CD4-positive, alpha-beta memory T cell (primary cell): ENCODE data around the gene N4BP2L2. TPM values are rescaled to one million over a fixed set of nuclear protein-coding genes. Genes with fewer than 3 reads are reported as not detected.

ENCODE experiments used
- CTCF ChIA-PET: fragments of 350-600 bp; sonication (Branson Sonifier 250); formaldehyde crosslinking; loops from one replicate; lab custom pipeline; 2021; ENCODE audit warnings: inconsistent platforms; ENCODE audit not compliant: partially characterized antibody; lab: Charles Lee
- POLR2A ChIA-PET: fragments of 350-600 bp; sonication (Branson Sonifier 250); formaldehyde crosslinking; loops from one replicate; lab custom pipeline; 2021; ENCODE audit not compliant: partially characterized antibody; lab: Charles Lee
- DNase-seq, 5 donors: peaks; one replicate each; pipeline versions ENCODE4 v3.0.0 to v3.0.0-alpha.2; 2020 to 2022; ENCODE audit warnings: mixed read lengths in 1 of 5
- H3K27ac ChIP-seq: one replicate; pipeline ENCODE4 v1.7.0; 2013; ENCODE audit warnings: low read depth, low read length
- H3K27me3 ChIP-seq: 2 replicates; pipeline ENCODE4 v1.7.0; 2013; ENCODE audit warnings: mild to moderate bottlenecking, low read length, moderate library complexity; ENCODE audit not compliant: insufficient read depth
- H3K36me3 ChIP-seq: 2 replicates; pipeline ENCODE4 v1.7.0; 2013; ENCODE audit warnings: mild to moderate bottlenecking, low read length, moderate library complexity; ENCODE audit not compliant: insufficient read depth
- H3K4me1 ChIP-seq: 2 replicates; pipeline ENCODE4 v1.7.0; 2013; ENCODE audit warnings: mild to moderate bottlenecking, low read length, moderate library complexity; ENCODE audit not compliant: insufficient read depth
- H3K4me3 ChIP-seq, 2 donors: one replicate each; pipeline ENCODE4 v1.7.0; 2013; ENCODE audit warnings: low read length in 2 of 2, mild to moderate bottlenecking in 1 of 2
- H3K9me3 ChIP-seq, 2 donors: one replicate each; pipeline ENCODE4 v1.7.0; 2013; ENCODE audit warnings: low read length in 2 of 2, control low read depth in 1 of 2; ENCODE audit not compliant: control insufficient read depth in 1 of 2
- H3K27ac Mint-ChIP-seq, 7 donors: one replicate each; pipeline ENCODE4 v1.8.0; 2020 to 2021; ENCODE audit warnings: mixed read lengths in 7 of 7, mild to moderate bottlenecking in 6 of 7, inconsistent platforms in 3 of 7, moderate library complexity in 3 of 7
- H3K27me3 Mint-ChIP-seq, 2 donors: one replicate each; pipeline ENCODE4 v1.8.0; 2020 to 2021; ENCODE audit warnings: mixed read lengths in 2 of 2
- H3K36me3 Mint-ChIP-seq, 2 donors: one replicate each; pipeline ENCODE4 v1.8.0; 2020 to 2021; ENCODE audit warnings: mixed read lengths in 2 of 2, inconsistent platforms in 1 of 2, mild to moderate bottlenecking in 1 of 2
- H3K4me1 Mint-ChIP-seq, 4 donors: one replicate each; pipeline ENCODE4 v1.8.0; 2020 to 2021; ENCODE audit warnings: mixed read lengths in 4 of 4, mild to moderate bottlenecking in 1 of 4
- H3K4me3 Mint-ChIP-seq, 8 donors: one replicate each; pipeline ENCODE4 v1.8.0; 2020 to 2021; ENCODE audit warnings: mixed read lengths in 8 of 8, mild to moderate bottlenecking in 7 of 8, moderate library complexity in 6 of 8, inconsistent platforms in 3 of 8
- H3K9me3 Mint-ChIP-seq, 8 donors: one replicate each; pipeline ENCODE4 v1.8.0; 2020 to 2021; ENCODE audit warnings: mixed read lengths in 8 of 8, mild to moderate bottlenecking in 5 of 8, inconsistent platforms in 3 of 8, moderate library complexity in 1 of 8
- intact Hi-C: fragments of 100-400 bp; cut with micrococcal nuclease; formaldehyde crosslinking; loops from one replicate; pipeline ENCODE4 v1.15.1; 2023
- polyA plus RNA-seq, 2 donors: library from polyadenylated mRNA; unstranded; fragments of 300-500 nt; fragmentation: Illumina TruSeq; gene quantifications; one replicate each; pipeline ENCODE4 v1.2.3, GENCODE V29; 2021
- total RNA-seq, 2 experiments: library from RNA; stranded (reverse); gene quantifications; one replicate each; pipeline ENCODE4 v1.2.3, GENCODE V29; 2021

N4BP2L2 gene
- total and polyA plus RNA-seq, 4 experiments from 2014 or later = 144 to 351 (median 243) TPM

DNA sequence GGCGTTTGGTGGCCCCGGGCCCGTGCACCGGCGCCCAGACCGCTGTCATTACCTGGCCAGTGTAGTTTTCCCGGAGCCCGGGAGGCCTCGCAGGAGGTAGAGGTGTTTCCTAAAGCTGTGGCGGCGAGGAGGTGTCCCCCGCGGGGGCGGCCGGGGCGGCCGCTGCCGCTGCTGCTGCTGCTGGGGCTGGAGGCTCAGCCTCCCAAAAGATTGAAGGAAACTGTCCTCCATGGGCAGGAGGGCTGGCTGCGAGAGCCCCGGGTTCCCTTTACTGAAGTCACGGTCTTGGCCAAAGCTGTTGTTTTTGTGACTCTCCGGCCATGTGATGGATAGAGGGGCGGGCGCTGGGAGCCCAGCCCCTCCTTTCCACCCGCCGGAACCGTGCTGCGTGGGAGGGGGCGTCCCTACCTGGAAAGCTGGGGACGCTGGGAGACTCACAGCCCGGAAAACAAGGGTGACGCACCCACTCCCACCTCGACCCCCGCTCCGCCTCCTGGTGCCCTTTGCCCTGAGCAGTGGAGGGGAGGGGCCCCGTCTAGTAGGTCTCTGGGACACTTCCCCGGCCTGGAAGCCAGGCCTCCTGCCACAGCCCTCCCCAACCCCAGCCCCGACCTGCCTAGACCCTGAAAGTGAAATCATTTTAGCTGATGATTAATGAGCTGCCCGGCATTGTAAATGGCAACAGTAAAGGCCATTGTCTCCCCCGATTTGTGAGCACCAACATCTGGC is 110.6 kb downstream of the N4BP2L2 start, which contains the start of gene N4BP2L1:
N4BP2L1 (minus strand) TSS at position 279 of the 729 bp plus-strand sequence; CDS start at position 231, 48 bp downstream.
- peaks cover 9 to 35% of the 10 kb centered on the region in 2 donors for H3K36me3 Mint-ChIP-seq
- H3K4me1 ChIP-seq = peaks cover 46% of the 10 kb centered on the region
- no peaks in the 10 kb centered on the region for H3K9me3 Mint-ChIP-seq
- ChIA-PET CTCF (interaction anchor here (1.2 to 2.7 kb wide), 5 partner anchors 10 to 158 kb away, joined by 3 to 8 read pairs (median 4); partner anchors contain the start of genes BRCA2, N4BP2L2, PDS5B and ZAR1L), POLR2A (interaction anchor here (0.5 to 4.9 kb wide), 15 partner anchors 12 to 1267 kb away, joined by 3 to 82 read pairs (median 4); partner anchors contain the start of genes BRCA2, N4BP2L2, PDS5B and ZAR1L)
- no peaks in the 10 kb centered on the region for H3K36me3 ChIP-seq
- intact Hi-C loops = loop anchor here (1.0 to 2.0 kb wide), 4 partner anchors 9 to 158 kb away; partner anchors contain the start of genes BRCA2, PDS5B and ZAR1L
- peak within 1 kb of the TSS; percentile 84 for H3K27ac ChIP-seq
- peak within 1 kb of the TSS; percentile 94 to 99 (median 96) for H3K4me3 Mint-ChIP-seq
- peak; percentile 80 to 94 (median 82) for DNase-seq
- H3K4me3 ChIP-seq = peak within 1 kb of the TSS; percentile 77 to 85
- H3K27me3 ChIP-seq = no peaks in the 10 kb centered on the region
- H3K27me3 Mint-ChIP-seq = no peaks in the 10 kb centered on the region
- H3K27ac Mint-ChIP-seq = peak within 1 kb of the TSS; percentile 96 to 99 (median 98)
- peaks cover 27 to 54% (median 40%) of the 10 kb centered on the region in 4 donors for H3K4me1 Mint-ChIP-seq
- no peaks in the 10 kb centered on the region for H3K9me3 ChIP-seq

DNA sequence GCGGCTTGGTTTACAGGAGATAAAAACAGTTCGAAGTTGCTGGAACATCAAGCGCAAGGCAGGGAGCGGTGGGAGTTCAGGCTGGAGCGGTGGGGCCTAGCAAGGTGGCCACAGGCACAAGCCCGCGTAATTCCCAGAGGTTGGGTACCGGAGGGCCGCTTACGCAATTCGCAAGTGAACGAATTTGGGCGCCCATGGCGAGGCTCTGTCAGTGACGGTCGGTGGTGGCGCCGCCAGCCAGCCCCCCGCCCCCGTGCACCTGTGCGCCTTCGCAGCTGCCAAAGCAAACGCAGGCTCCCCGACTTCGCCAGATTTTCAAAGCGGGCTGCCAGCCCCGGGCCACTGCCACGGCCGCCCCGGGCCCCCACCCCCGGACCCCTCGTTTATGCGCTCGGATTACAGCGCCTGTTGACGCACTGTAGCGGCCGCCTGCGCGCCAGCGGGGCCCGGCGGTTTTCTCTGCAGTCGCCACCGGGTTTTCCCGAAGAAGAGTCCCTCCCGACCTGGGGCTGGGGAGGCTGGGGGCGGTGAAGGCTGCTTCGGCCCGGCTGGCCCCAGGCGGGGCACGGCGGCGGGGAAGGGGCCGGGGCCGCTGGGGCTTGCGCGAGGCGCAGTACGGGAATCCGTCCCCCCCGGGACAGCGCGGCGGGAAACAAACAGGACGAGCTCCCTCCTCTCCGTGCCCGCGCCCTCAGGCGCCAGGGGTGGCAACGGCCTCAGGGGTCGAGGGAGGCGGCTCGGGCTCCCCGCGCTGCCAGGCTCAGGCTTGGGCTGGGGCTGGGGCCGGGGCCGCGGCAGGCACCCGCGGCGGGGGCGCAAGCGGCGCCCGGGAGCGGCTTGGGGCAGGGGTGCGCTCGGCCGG is 111.4 kb downstream of the N4BP2L2 start:
- Histone ChIP-seq H3K27me3 (no peaks in the 10 kb centered on the region), H3K4me1 (peaks cover 48% of the 10 kb centered on the region), H3K9me3 (no peaks in the 10 kb centered on the region), H3K4me3 (peak overlapping the region; percentile 77 to 85), H3K27ac (peak overlapping the region; percentile 84), H3K36me3 (no peaks in the 10 kb centered on the region)
- Mint-ChIP-seq H3K9me3 (no peaks in the 10 kb centered on the region), H3K27ac (peak overlapping the region; percentile 92 to 99 (median 98)), H3K4me3 (peak overlapping the region; percentile 89 to 99 (median 96)), H3K27me3 (no peaks in the 10 kb centered on the region), H3K4me1 (peaks cover 30 to 58% (median 41%) of the 10 kb centered on the region in 4 donors), H3K36me3 (peaks cover 12 to 38% of the 10 kb centered on the region in 2 donors)
- CTCF ChIA-PET = interaction anchor here (1.4 to 2.7 kb wide), 2 partner anchors 12 to 112 kb away, joined by 3 to 8 read pairs; partner anchors contain the start of genes BRCA2 and ZAR1L
- intact Hi-C loops = loop anchor here (1.0 to 2.0 kb wide), 3 partner anchors 14 to 159 kb away; partner anchors contain the start of genes N4BP2L2 and PDS5B
- DNase-seq = peak; percentile 54 to 74 (median 64)
- POLR2A ChIA-PET = interaction anchor here (0.7 to 4.9 kb wide), 12 partner anchors 13 to 1116 kb away, joined by 3 to 82 read pairs (median 4); partner anchors contain the start of genes BRCA2, N4BP2L2, PDS5B and ZAR1L

- no peaks in the 10 kb centered on the region for H3K9me3 ChIP-seq
- CTCF ChIA-PET = no interaction called here
- Mint-ChIP-seq H3K27ac (peak overlapping the region; percentile 92 to 99 (median 98)), H3K27me3 (no peaks in the 10 kb centered on the region), H3K4me1 (peaks cover 30 to 64% (median 42%) of the 10 kb centered on the region in 4 donors), H3K9me3 (no peaks in the 10 kb centered on the region), H3K4me3 (peak overlapping the region; percentile 89 to 99 (median 96)), H3K36me3 (peaks cover 19 to 42% of the 10 kb centered on the region in 2 donors)
- peaks cover 48% of the 10 kb centered on the region for H3K4me1 ChIP-seq
- H3K27ac ChIP-seq = peak overlapping the region; percentile 84
- intact Hi-C loops = loop anchor here (1.0 to 2.0 kb wide), 2 partner anchors 14 to 112 kb away; partner anchors contain the start of gene N4BP2L2
- H3K27me3 ChIP-seq = no peaks in the 10 kb centered on the region
- peak overlapping the region; percentile 77 to 85 for H3K4me3 ChIP-seq
- DNase-seq = peak; percentile 65 to 76 (median 73)
- H3K36me3 ChIP-seq = no peaks in the 10 kb centered on the region
- POLR2A ChIA-PET = interaction anchor here (0.7 to 4.9 kb wide), 10 partner anchors 13 to 1117 kb away, joined by 3 to 82 read pairs (median 4); partner anchors contain the start of genes BRCA2, N4BP2L2, PDS5B and ZAR1L
These were observed 112.2 kb downstream of the N4BP2L2 start for GRCh38 chr13:32426191-32426989.

DNA sequence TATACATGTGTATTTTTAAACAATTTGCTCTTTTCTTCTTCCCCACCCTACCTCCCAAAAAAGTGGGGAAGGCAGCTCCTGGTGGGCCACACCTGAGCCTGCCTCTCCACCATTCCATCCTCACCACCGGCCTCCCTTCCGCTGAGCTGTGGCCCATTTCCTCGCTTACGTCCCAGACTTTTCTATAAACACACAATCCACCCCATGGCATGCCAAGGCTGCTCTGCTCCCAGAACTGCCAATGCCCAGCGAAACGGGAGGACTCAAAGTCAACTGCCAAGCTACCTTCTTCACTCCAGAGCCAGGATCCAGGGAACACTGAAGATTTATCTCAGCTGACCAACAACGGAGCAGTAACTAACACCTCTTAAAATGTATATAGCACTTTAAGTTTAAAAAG is 113.4 kb downstream of the N4BP2L2 start:
- POLR2A ChIA-PET = interaction anchor here (0.6 to 4.9 kb wide), 5 partner anchors 10 to 244 kb away, joined by 3 to 82 read pairs (median 7); partner anchors contain the start of genes BRCA2, N4BP2L2 and ZAR1L
- Mint-ChIP-seq H3K4me3 (peak overlapping the region in 7 of 8 donors; percentile 57 to 99 (median 64)), H3K27me3 (no peaks in the 10 kb centered on the region), H3K27ac (peak overlapping the region in 6 of 7 donors; percentile 72 to 99 (median 90)), H3K4me1 (peaks cover 29 to 61% (median 45%) of the 10 kb centered on the region in 4 donors), H3K9me3 (peaks cover 0 to 2% (median 0%) of the 10 kb centered on the region in 8 donors), H3K36me3 (peaks cover 29 to 48% of the 10 kb centered on the region in 2 donors)
- CTCF ChIA-PET = no interaction called here
- no peaks in the 10 kb centered on the region for H3K27me3 ChIP-seq
- peak overlapping the region; percentile 84 for H3K27ac ChIP-seq
- intact Hi-C loops = no loop called here
- no peaks in the 10 kb centered on the region for H3K9me3 ChIP-seq
- H3K4me1 ChIP-seq = peaks cover 48% of the 10 kb centered on the region
- no peak for DNase-seq
- H3K36me3 ChIP-seq = peaks cover 2% of the 10 kb centered on the region
- peak overlapping the region in 1 of 2 donors; percentile 85 for H3K4me3 ChIP-seq

GRCh38 chr13:32423592-32423991 is 115.0 kb downstream of the N4BP2L2 start:
- Mint-ChIP-seq H3K9me3 (peaks cover 0 to 4% (median under 1%) of the 10 kb centered on the region in 8 donors), H3K4me1 (peaks cover 27 to 55% (median 42%) of the 10 kb centered on the region in 4 donors), H3K4me3 (peak overlapping the region in 2 of 8 donors; percentile 16 to 26), H3K27ac (peak overlapping the region in 5 of 7 donors; percentile 2 to 74 (median 45)), H3K27me3 (no peaks in the 10 kb centered on the region), H3K36me3 (peaks cover 42 to 60% of the 10 kb centered on the region in 2 donors)
- intact Hi-C loops = no loop called here
- no peaks in the 10 kb centered on the region for H3K27me3 ChIP-seq
- H3K27ac ChIP-seq = no peak overlapping the region
- H3K4me1 ChIP-seq = peaks cover 40% of the 10 kb centered on the region
- H3K4me3 ChIP-seq = no peak overlapping the region
- H3K36me3 ChIP-seq = peaks cover 8% of the 10 kb centered on the region
- ChIA-PET POLR2A (interaction anchor here (1.2 to 2.8 kb wide), 2 partner anchors 9 to 1263 kb away, joined by 3 to 7 read pairs; no protein-coding TSS in a partner anchor), CTCF (interaction anchor here (1.3 to 2.3 kb wide), 3 partner anchors 9 to 158 kb away, joined by 3 to 7 read pairs (median 4); no protein-coding TSS in a partner anchor)
- no peaks in the 10 kb centered on the region for H3K9me3 ChIP-seq
- DNase-seq = no peak
